HG03354 (cell line): ENCODE results near the gene BANF2.
"Not testable (repeated sequence)": the region's sequence is repeated elsewhere in the genome, so short reads cannot be mapped to it uniquely, and the experiment has no call there.

Experiments used
- ATAC-seq: cut with Tn5 transposase; IDR thresholded peaks from one replicate; pipeline ENCODE4 v1.9.1; 2021; ENCODE audit warnings: mild to moderate bottlenecking; ENCODE audit not compliant: unreplicated experiment, poor library complexity, severe bottlenecking

BANF2 gene

DNA sequence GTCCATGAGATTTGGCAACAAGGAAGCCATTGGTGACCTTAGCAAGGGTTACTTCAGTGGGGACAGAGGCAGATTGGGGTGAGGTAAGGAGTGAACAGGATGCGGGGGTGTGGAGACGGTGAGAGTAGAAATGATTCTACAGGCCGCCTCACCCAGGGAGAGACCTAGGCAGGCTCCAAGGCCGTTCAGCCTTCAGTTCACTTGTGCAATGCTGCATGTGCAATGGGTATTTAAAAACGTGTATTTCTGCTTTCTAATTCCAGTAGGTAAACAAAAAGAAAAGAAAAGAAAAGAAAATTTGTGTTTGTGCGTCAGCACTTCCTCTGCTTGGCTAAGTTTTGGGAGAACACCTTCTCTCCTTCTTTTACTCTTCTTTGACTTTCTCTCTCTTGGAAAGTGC lies 56.8 kb downstream of the BANF2 start:
- no peak for ATAC-seq

DNA sequence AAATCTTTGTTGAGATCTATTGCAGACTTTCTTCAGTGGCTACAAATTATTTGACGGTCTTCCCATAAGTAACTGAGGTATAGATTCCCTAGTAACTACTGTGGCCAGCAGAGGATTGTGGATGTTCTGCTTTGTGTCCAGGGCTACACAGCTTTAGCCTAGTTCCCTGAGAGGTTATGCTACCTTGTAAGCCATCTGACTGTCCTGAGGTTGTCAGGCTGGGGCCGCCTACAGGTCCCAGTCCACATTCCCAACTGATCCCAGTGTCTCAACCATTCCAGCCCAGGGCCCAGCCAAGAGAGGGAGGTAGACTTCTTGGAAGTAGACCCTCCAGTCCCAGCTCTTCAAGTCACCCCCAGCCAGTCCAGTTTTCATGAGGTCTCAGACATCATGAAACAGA lies 57.7 kb downstream of the BANF2 start:
- ATAC-seq: no peak

DNA sequence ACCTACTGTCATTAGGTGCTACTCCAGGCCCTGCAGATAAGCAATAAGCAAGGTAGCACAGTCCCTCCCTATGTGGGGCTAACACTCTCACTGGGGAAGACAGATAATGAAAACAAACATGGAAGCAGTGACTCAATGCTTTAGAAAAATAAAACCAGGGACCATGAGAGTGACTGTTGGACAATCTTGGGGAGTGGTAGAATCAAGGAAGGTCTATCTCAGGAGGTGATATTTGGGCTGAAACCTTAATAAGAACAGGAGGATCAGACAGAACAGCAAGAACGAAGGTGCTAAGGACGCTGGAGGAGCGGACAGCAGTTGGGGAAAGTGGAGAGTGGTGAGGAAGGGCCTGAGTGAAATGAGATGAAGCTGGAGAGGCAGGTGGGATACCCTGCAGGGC lies 58.2 kb downstream of the BANF2 start:
- ATAC-seq: no peak

DNA sequence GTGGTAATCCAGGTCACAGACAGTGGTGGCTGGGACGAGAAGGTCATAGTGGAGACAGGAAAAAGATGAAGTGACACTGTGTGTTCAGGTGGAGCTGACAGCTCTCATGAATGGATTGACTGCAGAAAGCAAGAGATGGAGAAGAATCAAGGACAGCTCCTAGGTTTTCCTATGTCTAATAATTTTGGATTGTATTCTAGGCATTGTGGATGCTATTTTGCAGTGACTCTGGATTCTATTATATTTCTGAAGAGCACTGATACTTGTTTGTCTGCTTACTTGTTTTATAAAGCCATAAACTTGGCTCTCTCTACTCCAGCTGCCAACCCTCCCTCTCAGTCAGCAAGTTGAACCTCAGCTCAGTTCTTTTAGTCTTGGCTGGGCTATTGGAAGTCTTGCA lies 58.7 kb downstream of the BANF2 start:
- ATAC-seq: no peak

DNA sequence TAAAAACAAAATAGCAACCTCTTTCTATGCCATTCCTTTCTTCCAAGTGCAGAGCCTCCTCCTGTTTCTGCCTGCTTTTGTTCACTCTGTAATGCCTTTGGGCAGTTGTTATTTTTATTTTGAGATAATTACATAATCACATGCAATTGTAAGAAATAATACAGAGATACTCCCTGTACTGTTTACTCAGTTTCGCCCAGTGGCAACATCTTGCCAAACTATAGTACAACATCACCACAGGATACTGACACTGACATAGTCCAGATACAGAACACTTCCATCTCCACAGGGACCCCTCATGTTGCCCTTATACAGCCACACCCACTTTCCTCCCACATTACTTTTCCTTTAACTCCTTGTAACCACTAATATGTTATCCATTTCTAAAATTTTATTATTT lies 59.7 kb downstream of the BANF2 start:
- no peak for ATAC-seq

DNA sequence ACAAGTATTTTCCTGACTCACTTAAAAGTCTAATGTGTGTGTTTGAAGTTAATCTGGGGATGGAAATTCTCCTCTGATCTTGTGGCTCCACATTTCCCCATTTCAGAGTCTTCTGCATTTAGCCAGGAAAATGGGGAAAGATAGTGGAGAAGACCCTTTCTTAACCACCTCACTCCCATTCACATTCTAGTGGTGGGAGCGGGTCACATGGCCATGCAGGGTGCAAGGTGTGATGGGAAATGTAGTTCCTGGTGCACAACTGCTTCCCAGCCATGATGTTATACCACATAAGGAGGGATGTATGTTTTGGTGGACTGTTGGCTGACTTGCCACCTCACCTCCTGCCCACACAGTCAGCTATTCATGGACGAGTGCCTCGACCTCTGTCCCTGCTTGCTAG lies 61.8 kb downstream of the BANF2 start:
- ATAC-seq: no peak

DNA sequence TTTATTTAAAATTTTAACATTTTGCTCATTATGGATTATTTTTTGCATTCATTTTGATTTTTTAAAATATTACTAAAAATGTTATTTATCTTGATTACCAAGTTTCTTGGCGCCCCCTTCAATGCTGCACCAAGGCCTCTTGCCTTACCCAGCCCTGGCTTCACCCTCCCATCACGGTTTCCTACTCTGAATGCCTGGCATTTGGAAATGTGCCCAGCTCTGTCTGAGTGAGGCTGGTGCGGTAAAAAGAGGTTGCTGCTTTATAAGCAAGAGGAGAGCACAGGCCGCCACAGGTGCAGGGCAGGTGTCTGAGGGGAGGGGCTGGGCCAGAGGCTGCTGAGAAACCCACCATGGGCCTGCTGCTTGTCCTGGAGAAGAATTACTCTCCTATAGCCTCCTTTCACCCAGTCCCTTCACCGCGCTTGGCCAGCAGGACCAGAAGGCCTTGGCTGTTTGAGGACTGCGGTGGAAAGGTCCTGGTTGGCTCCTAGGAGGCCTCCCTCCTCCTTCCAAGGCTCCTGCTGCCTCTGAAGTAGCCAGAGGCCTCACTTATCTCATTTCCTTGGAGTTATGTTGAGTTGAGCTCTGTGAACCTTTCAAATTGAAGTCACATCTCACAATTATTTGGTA lies 62.6 kb downstream of the BANF2 start:
- no peak for ATAC-seq

DNA sequence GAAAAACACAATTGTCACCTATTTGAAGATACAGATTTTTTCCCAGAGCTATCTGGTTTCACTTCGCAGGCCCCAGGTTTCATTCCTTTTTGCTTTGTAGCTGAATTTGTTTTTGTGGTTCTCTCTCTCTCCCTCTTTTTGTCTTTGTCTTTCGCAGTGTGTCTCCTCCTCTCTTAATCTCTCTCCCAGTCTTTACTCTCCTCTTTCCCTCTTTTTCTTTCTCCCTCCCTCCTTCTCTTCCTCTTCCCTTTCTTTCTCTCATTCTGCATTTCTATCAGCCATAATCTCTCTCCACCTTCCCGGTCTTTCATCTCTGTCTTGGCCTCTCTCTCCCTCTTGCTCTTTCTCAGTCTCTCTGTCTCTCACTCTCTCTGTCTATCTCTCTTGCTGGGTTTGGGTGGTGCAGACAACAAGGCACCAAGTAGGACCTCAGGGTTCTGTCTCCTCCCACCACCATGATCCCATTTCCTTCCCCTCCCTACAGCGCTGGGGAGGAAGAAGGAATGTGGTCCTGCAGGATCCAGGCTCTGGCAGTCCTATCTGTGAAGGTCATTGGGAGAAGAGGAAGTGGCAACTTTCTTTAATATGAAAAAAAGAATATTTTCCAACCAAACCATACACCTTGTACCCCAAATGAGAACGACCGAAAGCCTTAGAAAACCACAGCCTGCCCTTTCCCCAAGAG lies 63.2 kb downstream of the BANF2 start:
- no peak for ATAC-seq

DNA sequence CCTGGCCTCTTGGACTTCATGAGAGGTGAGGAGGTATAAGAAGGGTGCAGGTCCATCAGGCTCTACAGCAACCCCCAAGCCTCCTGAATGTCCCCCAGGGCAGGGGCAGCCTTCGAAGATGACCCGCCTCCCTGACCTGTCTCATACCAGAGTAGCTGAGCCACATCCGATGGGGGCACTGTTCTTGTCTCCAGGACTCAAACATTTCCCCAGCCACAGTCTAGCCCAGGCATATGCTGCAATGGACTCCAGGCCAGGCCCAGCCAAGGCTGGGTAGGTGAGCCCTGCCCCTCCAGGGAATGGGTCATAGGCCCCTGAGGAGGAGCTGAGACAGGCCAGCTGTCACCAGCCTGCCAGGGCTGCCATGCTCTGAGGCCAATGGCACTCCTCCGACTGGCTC lies 65.3 kb downstream of the BANF2 start:
- no peak for ATAC-seq

DNA sequence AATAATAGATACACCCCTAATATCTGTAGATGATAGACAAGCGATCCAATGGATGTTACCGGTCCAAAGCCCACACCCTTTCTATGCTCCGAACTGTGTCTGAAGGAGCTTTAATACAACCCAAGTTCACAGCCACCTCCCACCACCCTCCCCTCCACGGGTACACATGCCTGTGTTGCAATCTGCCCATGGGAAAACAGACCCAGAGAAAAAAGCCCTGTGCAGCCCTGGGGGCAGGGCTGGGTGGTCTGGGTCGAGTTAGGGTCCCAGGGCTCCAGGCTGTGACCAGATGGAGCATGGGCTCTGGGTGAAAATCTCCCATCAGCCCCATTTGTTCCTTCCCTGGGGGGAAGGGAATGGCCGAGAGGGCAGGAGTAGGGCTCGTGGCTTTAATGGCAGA lies 65.8 kb downstream of the BANF2 start:
- ATAC-seq: no peak

DNA sequence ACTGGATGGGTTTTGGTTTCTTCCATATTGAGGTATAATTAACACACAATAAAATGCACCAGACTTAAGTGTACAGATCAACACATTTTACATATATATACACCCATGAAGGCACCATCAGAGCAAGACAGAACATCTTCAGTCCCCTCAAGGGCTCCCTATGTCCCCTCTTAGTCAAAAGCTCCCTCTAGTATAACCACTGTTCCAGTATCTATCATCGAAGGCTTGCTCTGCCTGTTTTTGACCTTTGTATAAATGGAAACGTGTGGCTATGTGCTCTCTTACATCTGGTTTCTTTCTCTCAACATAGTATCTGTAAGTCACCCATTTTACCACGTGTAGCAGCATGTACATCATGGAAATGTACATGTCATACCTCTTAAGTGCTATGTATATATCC lies 66.5 kb downstream of the BANF2 start:
- no peak for ATAC-seq

DNA sequence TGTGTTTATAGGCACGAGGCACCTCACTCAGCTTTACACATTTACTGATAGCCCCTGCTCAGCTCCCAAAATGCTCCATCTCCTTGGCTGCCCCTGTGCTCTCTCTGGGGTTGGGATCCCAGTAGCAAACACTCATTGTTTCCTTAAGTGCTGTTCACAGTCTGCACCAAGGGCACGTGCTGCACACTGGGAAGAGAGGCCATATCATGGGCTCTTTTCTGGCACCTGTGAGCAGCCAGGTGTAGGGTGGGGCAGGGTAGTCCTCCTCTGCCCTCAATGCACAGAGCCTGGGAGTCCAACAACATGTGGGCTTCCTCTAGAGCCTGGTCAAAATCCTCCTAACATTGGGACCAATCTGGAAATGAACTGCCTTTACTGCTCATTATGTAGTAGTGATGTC lies 67.9 kb downstream of the BANF2 start:
- ATAC-seq: no peak

DNA sequence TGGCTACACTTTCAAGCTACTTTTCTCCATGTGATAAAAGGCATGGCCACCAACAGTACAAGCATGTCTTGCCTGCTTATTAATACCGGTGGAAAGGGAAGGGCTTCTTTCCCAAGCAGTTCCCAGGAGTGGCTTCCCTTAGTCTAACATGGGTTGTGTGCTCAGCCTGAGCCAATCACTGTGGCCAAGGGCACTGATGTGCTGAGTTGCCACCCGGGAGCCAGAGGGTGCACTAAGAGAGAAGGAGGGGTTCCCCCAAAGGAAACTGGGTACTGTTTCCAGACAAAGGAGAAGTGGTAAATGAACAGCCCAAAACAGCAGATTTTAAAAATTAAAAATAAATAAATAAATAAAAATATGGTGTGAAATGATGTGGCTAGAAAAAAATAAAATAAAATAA lies 68.5 kb downstream of the BANF2 start:
- ATAC-seq: no peak

DNA sequence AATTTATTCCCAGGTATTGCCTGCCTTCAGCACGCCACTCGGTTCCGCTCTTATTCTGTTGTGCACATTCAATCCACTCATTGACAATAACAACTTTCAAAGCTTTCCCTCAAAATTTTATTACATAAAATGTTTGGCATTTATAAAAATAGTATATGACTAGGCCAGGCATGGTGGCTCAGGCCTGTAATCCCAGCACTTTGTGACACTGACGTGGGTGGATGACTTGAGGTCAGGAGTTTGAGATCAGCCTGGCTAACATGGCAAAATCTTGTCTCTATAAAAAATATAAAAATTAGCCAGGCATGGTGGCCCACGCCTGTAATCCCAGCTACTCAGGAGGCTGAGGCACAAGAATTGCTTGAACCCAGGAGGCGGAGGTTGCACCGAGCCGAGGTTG lies 70.0 kb downstream of the BANF2 start:
- ATAC-seq: not testable (repeated sequence)

DNA sequence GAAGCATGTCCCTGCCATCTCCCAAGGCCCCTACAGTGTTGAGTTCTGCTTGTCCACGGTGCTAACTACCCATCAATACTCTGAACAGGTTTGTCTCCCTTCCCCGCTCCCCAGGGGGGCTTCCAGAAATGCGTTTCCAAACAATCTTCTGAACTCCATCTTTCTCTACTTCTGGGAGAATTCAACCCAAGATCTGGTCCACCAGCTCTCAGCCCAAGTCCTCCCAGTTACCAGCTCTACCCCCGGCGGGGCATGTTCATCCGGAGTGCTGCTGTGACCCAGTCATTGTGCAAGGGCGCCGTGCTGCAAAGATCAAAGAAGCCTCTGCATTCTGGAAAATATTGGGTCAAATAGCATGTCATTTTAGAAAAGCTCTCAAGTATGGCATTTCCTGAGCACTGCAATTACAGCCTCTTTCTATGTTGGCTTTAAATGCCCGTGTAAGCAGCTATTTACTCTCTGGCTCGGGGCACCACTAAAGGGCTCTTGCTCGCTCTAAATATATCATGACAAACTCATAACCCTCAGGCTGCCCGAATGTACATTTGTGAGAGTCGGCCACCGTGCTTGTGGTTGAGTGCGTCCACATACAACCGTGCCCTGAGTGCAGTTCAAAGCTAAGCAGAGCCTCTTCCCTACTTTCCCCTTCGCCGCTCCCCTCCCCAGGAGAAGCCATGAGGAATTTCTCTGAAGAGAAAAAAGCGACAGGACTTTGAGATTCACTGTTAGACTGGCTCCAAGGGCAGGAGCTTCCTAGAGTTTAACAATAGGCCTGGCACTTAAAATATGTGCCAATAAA lies 71.6 kb downstream of the BANF2 start:
- no peak for ATAC-seq

DNA sequence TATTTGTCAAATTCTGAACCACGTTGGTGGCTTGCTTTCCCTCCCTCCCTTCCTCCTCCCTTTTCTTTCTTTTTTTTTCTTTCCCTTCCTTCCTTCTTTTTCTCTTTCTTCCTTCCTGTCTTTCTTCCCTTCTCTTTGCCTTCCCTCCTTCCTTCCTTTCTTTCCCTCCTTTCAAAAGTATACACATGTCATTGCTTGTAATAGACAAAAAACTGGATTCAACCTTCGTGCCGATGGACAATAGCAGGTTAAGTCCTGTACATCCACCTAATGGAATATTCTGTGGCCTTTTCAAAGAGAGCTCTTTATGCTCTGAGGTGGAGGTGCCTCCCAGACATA lies 72.2 kb downstream of the BANF2 start:
- ATAC-seq: no peak

DNA sequence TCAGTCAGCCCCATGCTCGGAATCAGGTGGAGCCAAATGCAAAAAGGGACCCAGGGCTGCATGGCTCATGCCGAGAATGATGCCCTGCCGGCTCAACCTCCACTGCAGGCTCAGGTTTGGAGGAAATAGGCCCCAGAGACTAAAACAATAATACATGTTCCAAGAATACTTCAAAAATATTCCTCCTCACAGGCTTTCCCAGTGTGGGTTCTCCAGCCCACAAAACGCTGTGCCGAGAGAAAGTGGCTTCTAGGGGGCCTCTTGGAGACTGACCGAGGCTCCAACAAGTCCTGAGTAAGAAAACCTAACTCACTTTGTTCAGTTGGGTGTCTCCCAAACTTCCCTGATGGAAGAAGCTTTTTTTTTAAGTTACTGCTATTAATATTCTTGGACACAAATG lies 73.9 kb downstream of the BANF2 start:
- no peak for ATAC-seq

DNA sequence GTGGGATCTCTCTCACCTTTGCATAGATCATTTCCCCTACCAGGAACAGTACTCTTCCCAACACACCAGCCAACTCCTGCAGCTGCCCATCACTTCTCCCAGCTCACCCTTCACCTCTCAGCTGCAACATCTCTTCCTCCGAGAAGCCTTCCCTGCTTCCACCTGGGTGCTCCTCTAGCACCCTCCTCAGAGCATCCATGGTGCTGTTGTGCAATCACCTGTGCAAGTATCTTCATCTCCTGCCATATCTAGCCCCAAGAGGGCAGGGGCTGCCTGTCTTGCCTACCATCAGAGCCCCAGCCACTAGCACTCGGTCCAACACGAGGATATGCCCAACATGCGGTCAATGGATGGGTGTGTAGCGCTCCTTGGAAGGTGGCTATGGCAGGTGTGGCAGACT lies 75.8 kb downstream of the BANF2 start:
- ATAC-seq: no peak

DNA sequence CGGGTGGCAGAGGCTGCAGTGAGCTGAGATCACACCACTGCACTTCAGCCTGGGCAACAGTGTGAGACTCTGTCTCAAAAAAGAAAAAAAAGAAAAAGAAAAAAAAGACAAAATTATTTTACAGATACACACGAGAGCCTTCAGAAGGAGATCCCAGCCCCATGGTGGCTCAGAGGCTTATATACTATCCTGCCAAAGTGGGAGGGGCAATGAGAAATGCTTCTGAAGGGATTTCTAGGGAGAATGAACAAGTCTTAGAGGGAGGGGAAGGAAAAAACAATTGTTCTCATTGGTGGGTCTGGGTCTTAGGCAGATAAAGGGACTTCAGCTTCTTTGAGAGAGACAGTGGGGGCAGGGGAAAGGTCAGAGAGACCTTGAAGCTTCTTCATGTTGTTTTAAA lies 76.8 kb downstream of the BANF2 start:
- no peak for ATAC-seq

DNA sequence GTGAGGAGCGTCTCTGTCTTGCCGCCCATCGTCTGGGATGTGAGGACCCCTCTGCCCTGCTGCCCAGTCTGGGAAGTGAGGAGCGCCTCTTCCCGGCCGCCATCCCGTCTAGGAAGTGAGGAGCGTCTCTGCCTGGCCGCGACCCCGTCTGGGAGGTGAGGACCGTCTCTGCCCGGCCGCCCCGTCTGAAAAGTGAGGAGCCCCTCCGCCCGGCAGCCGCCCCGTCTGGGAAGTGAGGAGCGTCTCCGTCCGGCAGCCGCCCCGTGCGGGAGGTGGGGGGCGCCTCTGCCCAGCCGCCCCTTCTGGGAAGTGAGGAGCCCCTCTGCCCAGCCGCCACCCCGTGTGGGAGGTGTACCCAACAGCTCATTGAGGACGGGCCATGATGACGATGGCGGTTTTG lies 79.2 kb downstream of the BANF2 start:
- not testable (repeated sequence) for ATAC-seq

DNA sequence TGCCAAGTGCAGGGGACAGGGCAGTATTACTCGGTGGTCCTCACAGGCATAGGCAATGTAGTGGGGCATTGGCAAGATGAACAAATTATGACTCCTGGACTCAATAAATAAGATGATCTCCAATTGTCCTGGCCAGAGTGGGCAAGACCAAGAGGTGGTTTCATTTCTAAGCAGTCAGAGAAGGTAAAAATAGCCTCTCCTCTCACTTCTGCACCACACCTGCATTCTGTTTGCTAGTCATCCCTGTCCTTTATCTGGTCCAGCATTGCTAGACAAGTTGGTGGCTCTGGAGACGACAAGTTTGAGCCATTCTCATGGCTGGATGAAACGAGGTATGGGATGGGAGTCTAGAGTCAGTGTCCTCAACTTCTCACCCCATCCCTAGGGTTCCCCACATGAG lies 83.0 kb downstream of the BANF2 start:
- ATAC-seq: peak; percentile 71
